Stimulated activated CD8-positive, alpha-beta memory T cell treated with anti-CD3 and anti-CD28 coated beads, Interleukin-15, amount 100 ng/mL, for 1 hour (primary cell): ENCODE data around the gene MZF1.
A peak's percentile ranks its signal among the peaks of the same experiment; 100 is the strongest.
"Not testable (repeated sequence)": the region's sequence is repeated elsewhere in the genome, so short reads cannot be mapped to it uniquely, and the experiment has no call there.

Experiments
- DNase-seq: peaks from one replicate; pipeline ENCODE4 v3.0.0-alpha.2; 2020; ENCODE audit warnings: low read depth

The MZF1 gene

GRCh38 chr19:58572818-58573657 is at the start of gene MZF1:
MZF1 (minus strand) TSS chr19:58573335; CDS start chr19:58571389, 1,946 bp downstream.
- peak; percentile 100 for DNase-seq

GRCh38 chr19:58607213-58607612 is 34.1 kb upstream of the MZF1 start:
- DNase-seq, result not testable (repeated sequence)

GRCh38 chr19:58606251-58606896 is 33.2 kb upstream of the MZF1 start:
- not testable (repeated sequence) for DNase-seq

GRCh38 chr19:58586133-58586765 is 13.1 kb upstream of the MZF1 start:
- no peak for DNase-seq

GRCh38 chr19:58585442-58586132 is 12.5 kb upstream of the MZF1 start:
- no peak for DNase-seq

- no peak for DNase-seq
These were observed 11.6 kb upstream of the MZF1 start for GRCh38 chr19:58584498-58585441.

- DNase-seq, result no peak
These were observed 9.8 kb upstream of the MZF1 start for GRCh38 chr19:58582985-58583384.

GRCh38 chr19:58581227-58582141 is 8.3 kb upstream of the MZF1 start:
- peak; percentile 87 for DNase-seq

- no peak for DNase-seq
These were observed 6.5 kb upstream of the MZF1 start for GRCh38 chr19:58579473-58580142.

- no peak for DNase-seq
These were observed 5.1 kb upstream of the MZF1 start for GRCh38 chr19:58578012-58578925.

GRCh38 chr19:58577581-58577980 is 4.4 kb upstream of the MZF1 start:
- not testable (repeated sequence) for DNase-seq

- peak; percentile 49 for DNase-seq
These were observed 2.3 kb upstream of the MZF1 start for GRCh38 chr19:58575183-58576041.

GRCh38 chr19:58573658-58574164 is 576 bp upstream of the MZF1 start:
- no peak for DNase-seq

GRCh38 chr19:58572026-58572817 is 913 bp downstream of the MZF1 start:
- DNase-seq, result no peak

GRCh38 chr19:58571575-58571947 is 1.6 kb downstream of the MZF1 start:
- no peak for DNase-seq
